ENCODE data around the gene CCDC171.

Gene CCDC171

GRCh38 chr9:16004613-16005012, 451.8 kb downstream of the CCDC171 start:
- DNase-seq = no peak

- no peak for DNase-seq
Measured at GRCh38 chr9:16010221-16010620, 457.4 kb downstream of the CCDC171 start.

GRCh38 chr9:16012621-16013020, 459.8 kb downstream of the CCDC171 start:
- no peak for DNase-seq

GRCh38 chr9:16013366-16013765, 460.5 kb downstream of the CCDC171 start:
- no peak for DNase-seq

GRCh38 chr9:16013826-16014225, 461.0 kb downstream of the CCDC171 start:
- DNase-seq = no peak

- no peak for DNase-seq
Measured at GRCh38 chr9:16022228-16022627, 469.4 kb downstream of the CCDC171 start.

- no peak for DNase-seq
Measured at GRCh38 chr9:16023446-16023845, 470.6 kb downstream of the CCDC171 start.

All from stimulated activated naive CD4-positive, alpha-beta T cell (primary cell).